Right atrium auricular region (tissue), 2 donors: ENCODE data around the gene NFKBIA. TPM values are rescaled to one million over a fixed set of nuclear protein-coding genes. Genes with fewer than 3 reads are reported as not detected.
A peak's percentile ranks its signal among the peaks of the same experiment; 100 is the strongest.
"Not testable (repeated sequence)": the region's sequence is repeated elsewhere in the genome, so short reads cannot be mapped to it uniquely, and the experiment has no call there.

ENCODE experiments used
- DNase-seq: peaks from one replicate; pipeline ENCODE4 v3.0.0-alpha.2; 2019; ENCODE audit warnings: low spot score
- H3K27ac ChIP-seq, 2 donors: fragments of 200-600 bp; sonication (generic); 1 replicate in 1 of 2; 2 replicates in 1 of 2; pipeline ENCODE4 v1.5.1; 2016 to 2019
- H3K27me3 ChIP-seq, 2 donors: fragments of 200-600 bp; sonication (generic); one replicate each; pipeline versions ENCODE4 v1.5.1 to v1.6.0; 2017 to 2019
- H3K36me3 ChIP-seq: fragments of 200-600 bp; sonication (generic); one replicate; pipeline ENCODE4 v1.5.1; 2016
- H3K4me1 ChIP-seq, 2 donors: fragments of 200-600 bp; sonication (generic); one replicate each; pipeline versions ENCODE4 v1.5.1 to v1.6.0; 2017 to 2019
- H3K4me3 ChIP-seq, 2 donors: fragments of 200-600 bp; sonication (generic); 1 replicate in 1 of 2; 2 replicates in 1 of 2; pipeline ENCODE4 v1.5.1; 2017 to 2019; ENCODE audit warnings: mild to moderate bottlenecking in 1 of 2, moderate library complexity in 1 of 2
- H3K9me3 ChIP-seq, 2 donors: fragments of 200-600 bp; sonication (generic); one replicate each; pipeline ENCODE4 v1.5.1; 2019
- CTCF ChIP-seq, 2 donors: fragments of 200-600 bp; sonication (generic); IDR thresholded peaks; one replicate each; pipeline ENCODE4 v1.5.1; 2019; ENCODE audit warnings: antibody characterized with exemption in 2 of 2
- total RNA-seq, 2 donors: library from RNA; depleted of rRNA; stranded (reverse); fragments of >200 nt; gene quantifications; one replicate each; pipeline ENCODE4 v1.1.0, GENCODE V29; 2016

Gene NFKBIA
- total RNA-seq, 2 donors from 2014 or later = 237 to 302 TPM

GRCh38 chr14:35380794-35381193 lies 23.8 kb downstream of the NFKBIA start:
- H3K36me3 ChIP-seq = no peaks in the 10 kb centered on the region
- H3K4me3 ChIP-seq = no peak overlapping the region
- H3K27ac ChIP-seq = no peak overlapping the region
- peaks cover 0 to 22% of the 10 kb centered on the region in 2 donors for H3K4me1 ChIP-seq
- no peak for TF ChIP-seq CTCF (IDR thresholded peaks at IDR 0.05)
- no peaks in the 10 kb centered on the region for H3K27me3 ChIP-seq
- no peaks in the 10 kb centered on the region for H3K9me3 ChIP-seq
- no peak for DNase-seq

DNA sequence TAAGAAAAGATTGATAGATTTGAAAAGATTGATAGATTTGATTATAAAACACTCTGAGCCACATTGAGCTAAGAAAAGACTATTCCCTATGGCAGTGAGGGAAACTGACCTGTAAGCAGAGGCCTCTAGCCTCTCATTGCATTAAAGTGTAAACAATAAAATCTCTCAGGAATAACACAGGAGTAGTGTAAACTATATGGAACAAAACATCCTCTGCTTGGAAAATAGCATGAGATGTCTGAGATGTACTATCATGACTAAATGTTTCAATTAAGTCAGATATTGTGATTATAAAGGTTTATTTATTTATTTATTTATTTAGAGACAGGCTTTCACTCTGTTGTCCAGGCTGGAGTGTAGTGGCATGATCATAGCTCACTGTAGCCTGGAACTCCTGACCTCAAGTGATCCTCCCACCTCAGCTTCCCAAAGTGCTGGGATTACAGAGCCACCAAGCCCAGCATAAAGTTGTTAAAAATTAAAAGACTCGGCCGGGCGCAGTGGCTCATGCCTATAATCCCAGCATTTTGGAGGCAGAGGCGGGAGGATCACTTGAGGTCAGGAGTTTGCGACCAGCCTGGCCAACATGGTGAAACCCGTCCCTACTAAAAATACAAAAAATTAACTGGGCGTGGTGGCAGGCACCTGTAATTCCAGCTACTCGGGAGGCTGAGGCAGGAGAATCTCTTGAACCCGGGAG lies 25.2 kb downstream of the NFKBIA start:
- not testable (repeated sequence) for H3K36me3 ChIP-seq, H3K4me1 ChIP-seq, H3K9me3 ChIP-seq, H3K4me3 ChIP-seq, DNase-seq, H3K27ac ChIP-seq, H3K27me3 ChIP-seq

DNA sequence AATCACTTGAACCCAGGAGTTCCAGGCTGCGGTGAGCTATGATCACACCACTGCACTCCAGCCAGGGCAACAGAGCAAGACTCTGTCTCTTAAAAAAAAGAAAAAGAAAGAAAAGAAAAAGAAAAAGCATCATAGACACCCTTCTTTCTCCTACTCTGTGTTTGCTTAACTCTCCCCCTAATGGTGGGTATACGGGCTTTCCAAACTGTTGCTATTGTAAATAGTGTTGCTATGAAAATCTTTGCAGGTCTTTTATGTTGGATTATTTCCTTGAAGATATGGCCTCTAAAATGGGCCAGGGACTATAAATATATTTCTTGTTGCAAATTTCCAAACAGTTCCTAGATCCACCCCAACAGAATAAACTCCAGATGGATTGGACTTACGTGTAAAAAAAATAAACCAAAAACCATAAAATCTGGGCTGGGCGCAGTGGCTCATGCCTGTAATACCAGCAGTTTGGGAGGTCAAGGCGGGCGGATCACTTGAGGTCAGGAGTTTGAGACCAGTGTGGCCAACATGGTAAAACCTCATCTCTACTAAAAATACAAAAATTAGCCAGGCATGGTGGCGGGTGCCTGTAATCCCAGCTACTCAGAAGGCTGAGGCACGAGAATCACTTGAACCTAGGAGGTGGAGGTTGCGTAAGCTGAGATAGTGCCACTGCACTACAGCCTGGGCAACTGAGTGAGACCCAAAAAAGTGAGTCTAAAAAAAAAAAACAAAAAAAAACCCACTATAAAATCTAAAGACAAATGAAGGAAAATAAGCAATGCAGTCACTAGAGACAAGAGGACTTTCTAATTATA lies 25.9 kb downstream of the NFKBIA start:
- no peaks in the 10 kb centered on the region for H3K9me3 ChIP-seq
- no peak for TF ChIP-seq CTCF (IDR thresholded peaks at IDR 0.05)
- no peak overlapping the region for H3K27ac ChIP-seq
- no peaks in the 10 kb centered on the region for H3K36me3 ChIP-seq
- no peaks in the 10 kb centered on the region for H3K27me3 ChIP-seq
- H3K4me1 ChIP-seq = no peaks in the 10 kb centered on the region
- DNase-seq = no peak
- no peak overlapping the region for H3K4me3 ChIP-seq

DNA sequence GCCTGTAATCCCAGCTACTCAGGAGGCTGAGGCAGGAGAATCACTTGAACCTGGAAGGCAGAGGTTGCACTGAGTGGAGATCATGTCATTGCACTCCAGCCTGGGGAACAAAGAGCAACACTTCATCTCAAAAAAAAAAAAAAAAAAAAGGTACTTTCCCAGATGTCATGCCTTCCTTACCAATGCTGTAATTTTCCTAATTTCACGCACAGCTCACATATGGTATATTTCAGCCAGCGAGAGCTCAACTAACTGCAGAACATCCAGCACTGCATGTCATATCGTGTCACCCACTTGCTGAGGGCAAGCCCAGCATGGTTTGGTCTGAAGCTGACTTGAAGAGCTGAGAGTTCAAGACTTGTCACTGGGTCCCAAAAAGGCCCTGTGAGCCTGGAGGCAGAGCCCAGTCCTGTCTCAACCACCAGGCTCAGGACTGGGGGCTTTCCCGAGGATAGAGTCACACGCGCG lies 29.0 kb downstream of the NFKBIA start:
- DNase-seq = no peak

DNA sequence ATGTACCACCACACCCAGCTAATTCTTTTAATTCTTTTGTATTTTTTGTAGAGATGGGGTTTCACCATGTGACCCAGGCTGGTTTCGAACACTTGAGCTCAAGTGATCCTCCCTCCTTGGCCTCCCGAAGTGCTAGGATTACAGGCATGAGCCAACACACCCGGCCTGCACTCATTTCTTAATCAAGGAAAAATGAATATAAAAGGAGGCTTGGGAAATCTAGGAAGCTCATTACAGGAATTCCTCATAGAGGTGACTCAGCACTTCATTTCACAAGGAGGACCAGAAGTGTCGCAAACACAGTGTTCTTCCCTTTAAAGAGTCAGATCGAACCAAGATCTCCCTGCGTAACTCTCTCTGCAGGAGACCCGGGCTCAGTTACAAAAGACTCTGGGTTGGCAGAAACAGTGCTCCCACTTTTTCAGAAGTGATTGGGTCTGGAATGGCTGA lies 30.3 kb downstream of the NFKBIA start:
- no peaks in the 10 kb centered on the region for H3K27me3 ChIP-seq
- H3K36me3 ChIP-seq = no peaks in the 10 kb centered on the region
- H3K27ac ChIP-seq = peak overlapping the region in 1 of 2 donors; percentile 14
- peak; percentile 79 for DNase-seq
- peaks cover 0 to 6% of the 10 kb centered on the region in 2 donors for H3K9me3 ChIP-seq
- no peak for TF ChIP-seq CTCF (IDR thresholded peaks at IDR 0.05)
- H3K4me1 ChIP-seq = no peaks in the 10 kb centered on the region
- H3K4me3 ChIP-seq = no peak overlapping the region

More for the DNA sequence above, 29.0 kb downstream of the NFKBIA start:
- Histone ChIP-seq H3K27ac (no peak overlapping the region), H3K9me3 (peaks cover 0 to 6% of the 10 kb centered on the region in 2 donors), H3K27me3 (no peaks in the 10 kb centered on the region), H3K4me1 (no peaks in the 10 kb centered on the region), H3K36me3 (no peaks in the 10 kb centered on the region), H3K4me3 (no peak overlapping the region)
- no peak for TF ChIP-seq CTCF (IDR thresholded peaks at IDR 0.05)

GRCh38 chr14:35373208-35373607 lies 31.3 kb downstream of the NFKBIA start:
- not testable (repeated sequence) for H3K27me3 ChIP-seq, H3K4me1 ChIP-seq, H3K9me3 ChIP-seq, H3K4me3 ChIP-seq, H3K27ac ChIP-seq, DNase-seq, H3K36me3 ChIP-seq
